ENCODE data around the gene RPS6KA2.

DNA sequence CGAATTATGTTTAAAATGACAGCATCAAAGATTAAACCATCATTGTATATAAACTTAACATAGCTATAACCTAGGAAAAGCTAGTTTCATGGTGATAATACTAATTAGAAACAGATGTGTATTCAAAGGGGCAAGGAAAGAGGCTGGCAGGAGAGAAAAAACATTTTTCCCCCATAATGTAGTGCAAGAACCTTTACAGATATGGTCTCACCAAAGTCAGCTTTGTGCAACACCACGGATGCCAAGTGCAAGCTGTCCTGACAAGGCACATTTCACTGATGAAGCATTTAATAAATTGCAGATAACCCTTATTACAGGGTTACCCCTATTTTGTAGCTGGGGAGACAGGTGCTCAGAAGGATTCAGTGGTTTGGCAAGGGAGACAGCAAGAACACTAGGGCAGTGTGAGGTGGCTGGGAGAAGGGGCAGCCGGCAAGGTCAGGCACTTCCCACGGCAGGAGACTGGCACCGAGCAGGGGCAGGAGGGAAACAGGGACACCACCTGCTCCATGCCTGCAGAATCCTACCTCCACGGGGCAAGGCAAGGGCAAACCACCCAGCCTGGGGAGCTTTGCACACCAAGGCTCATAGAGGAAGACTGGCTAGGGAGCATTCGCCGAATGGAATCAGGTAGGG is 6.5 kb downstream of the RPS6KA2 start:
- TF ChIP-seq, protein P1, sequence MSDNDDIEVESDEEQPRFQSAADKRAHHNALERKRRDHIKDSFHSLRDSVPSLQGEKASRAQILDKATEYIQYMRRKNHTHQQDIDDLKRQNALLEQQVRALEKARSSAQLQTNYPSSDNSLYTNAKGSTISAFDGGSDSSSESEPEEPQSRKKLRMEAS (IDR thresholded peaks at IDR 0.05; ENCODE audit: insufficient read depth, insufficient read length): no peak
- TF ChIP-seq, protein P2, sequence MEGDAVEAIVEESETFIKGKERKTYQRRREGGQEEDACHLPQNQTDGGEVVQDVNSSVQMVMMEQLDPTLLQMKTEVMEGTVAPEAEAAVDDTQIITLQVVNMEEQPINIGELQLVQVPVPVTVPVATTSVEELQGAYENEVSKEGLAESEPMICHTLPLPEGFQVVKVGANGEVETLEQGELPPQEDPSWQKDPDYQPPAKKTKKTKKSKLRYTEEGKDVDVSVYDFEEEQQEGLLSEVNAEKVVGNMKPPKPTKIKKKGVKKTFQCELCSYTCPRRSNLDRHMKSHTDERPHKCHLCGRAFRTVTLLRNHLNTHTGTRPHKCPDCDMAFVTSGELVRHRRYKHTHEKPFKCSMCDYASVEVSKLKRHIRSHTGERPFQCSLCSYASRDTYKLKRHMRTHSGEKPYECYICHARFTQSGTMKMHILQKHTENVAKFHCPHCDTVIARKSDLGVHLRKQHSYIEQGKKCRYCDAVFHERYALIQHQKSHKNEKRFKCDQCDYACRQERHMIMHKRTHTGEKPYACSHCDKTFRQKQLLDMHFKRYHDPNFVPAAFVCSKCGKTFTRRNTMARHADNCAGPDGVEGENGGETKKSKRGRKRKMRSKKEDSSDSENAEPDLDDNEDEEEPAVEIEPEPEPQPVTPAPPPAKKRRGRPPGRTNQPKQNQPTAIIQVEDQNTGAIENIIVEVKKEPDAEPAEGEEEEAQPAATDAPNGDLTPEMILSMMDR (IDR thresholded peaks at IDR 0.05; ENCODE audit: extremely low read depth in 1 of 2, insufficient read depth in 1 of 2, low read depth in 1 of 2, low read length in 2 of 2): no peak

Measured in endothelial cell of umbilical vein (primary cell).